ENCODE data around the gene OTP.
"Not testable (repeated sequence)": the region's sequence is repeated elsewhere in the genome, so short reads cannot be mapped to it uniquely, and the experiment has no call there.

GRCh38 chr5:77608927-77609326 lies 29.6 kb downstream of the OTP start:
- TF ChIP-seq CTCF (conservative IDR thresholded peaks at IDR 0.05; ENCODE audit: low read depth, low read length); EZH2 (IDR thresholded peaks at IDR 0.05; ENCODE audit: borderline replicate concordance, low read depth, low read length, poor library complexity, severe bottlenecking): not testable (repeated sequence)

All from A673 (cell line).